ENCODE measurements around the gene CELF2. TPM values are rescaled to one million over a fixed set of nuclear protein-coding genes. Genes with fewer than 3 reads are reported as not detected.

CELF2 gene
- total RNA-seq, 1 donor from 2014 or later, result 33.8 TPM

GRCh38 chr10:11017000-11017569 is 587 bp upstream of the CELF2 start:
- no peaks in the 10 kb centered on the region for H3K9me3 Mint-ChIP-seq (ENCODE audit: unreplicated experiment)
- no peak for DNase-seq (ENCODE audit: extremely low spot score, unreplicated experiment)
- no peak for TF ChIP-seq CTCF (IDR thresholded peaks at IDR 0.05)
- H3K27me3 Mint-ChIP-seq (ENCODE audit: unreplicated experiment), result peaks cover 8% of the 10 kb centered on the region
- H3K4me1 Mint-ChIP-seq (ENCODE audit: unreplicated experiment), result peaks cover 13% of the 10 kb centered on the region
- H3K4me3 Mint-ChIP-seq (ENCODE audit: unreplicated experiment), result peak overlapping the region; percentile 70
- H3K36me3 Mint-ChIP-seq (ENCODE audit: unreplicated experiment), result no peaks in the 10 kb centered on the region
- peak overlapping the region; percentile 80 for H3K27ac Mint-ChIP-seq (ENCODE audit: unreplicated experiment)

- Mint-ChIP-seq H3K27ac (ENCODE audit: unreplicated experiment) (peak overlapping the region; percentile 79), H3K4me1 (ENCODE audit: unreplicated experiment) (peaks cover 13% of the 10 kb centered on the region), H3K9me3 (ENCODE audit: unreplicated experiment) (no peaks in the 10 kb centered on the region), H3K27me3 (ENCODE audit: unreplicated experiment) (peaks cover 8% of the 10 kb centered on the region), H3K36me3 (ENCODE audit: unreplicated experiment) (no peaks in the 10 kb centered on the region), H3K4me3 (ENCODE audit: unreplicated experiment) (peak overlapping the region; percentile 72)
- TF ChIP-seq CTCF (IDR thresholded peaks at IDR 0.05), result no peak
- no peak for DNase-seq (ENCODE audit: extremely low spot score, unreplicated experiment)
Observed at GRCh38 chr10:11018432-11018841, 765 bp downstream of the CELF2 start.

GRCh38 chr10:11018855-11019631 is 1.4 kb downstream of the CELF2 start:
- no peaks in the 10 kb centered on the region for H3K36me3 Mint-ChIP-seq (ENCODE audit: unreplicated experiment)
- H3K27me3 Mint-ChIP-seq (ENCODE audit: unreplicated experiment), result peaks cover 6% of the 10 kb centered on the region
- peak overlapping the region; percentile 72 for H3K4me3 Mint-ChIP-seq (ENCODE audit: unreplicated experiment)
- DNase-seq (ENCODE audit: extremely low spot score, unreplicated experiment), result no peak
- H3K4me1 Mint-ChIP-seq (ENCODE audit: unreplicated experiment), result peaks cover 13% of the 10 kb centered on the region
- peak overlapping the region; percentile 79 for H3K27ac Mint-ChIP-seq (ENCODE audit: unreplicated experiment)
- no peaks in the 10 kb centered on the region for H3K9me3 Mint-ChIP-seq (ENCODE audit: unreplicated experiment)
- no peak for TF ChIP-seq CTCF (IDR thresholded peaks at IDR 0.05)

DNA sequence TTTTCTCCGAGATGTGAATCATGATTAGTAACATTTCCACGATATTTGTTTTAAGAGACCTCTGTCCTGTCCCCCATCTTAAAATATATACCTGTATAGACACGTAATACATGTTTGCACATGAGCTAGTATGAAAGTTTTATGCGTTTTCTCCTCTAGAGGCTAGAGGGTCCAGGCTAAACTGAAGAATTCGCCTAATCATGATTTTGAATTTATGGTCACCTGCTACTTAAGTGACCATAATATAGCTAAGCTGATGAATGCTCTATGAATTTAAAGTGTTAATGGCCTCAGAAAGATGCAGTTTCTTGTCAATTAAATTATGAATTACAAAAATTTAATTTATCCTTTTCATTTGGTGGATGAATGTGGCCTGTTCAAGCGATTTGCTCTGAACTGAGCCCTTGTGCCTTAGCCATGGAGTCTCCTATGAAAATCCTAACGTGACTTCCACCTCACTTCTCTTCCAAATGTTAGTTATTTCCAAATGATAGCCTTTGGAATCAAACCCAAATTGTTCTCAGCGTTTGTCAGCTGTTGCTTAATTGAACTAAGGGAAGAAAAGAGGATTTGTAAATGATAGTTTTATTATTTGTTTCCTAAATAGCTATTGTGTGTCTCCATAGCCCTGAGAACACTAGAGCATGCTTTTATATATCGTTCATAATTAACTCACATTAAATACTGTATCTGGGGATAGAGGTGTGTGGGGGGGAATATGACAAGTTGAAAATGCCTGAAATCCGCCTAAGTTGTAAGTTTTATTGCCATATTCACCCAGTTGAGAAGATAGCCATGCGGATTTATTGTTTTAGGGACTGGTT is 2.3 kb downstream of the CELF2 start:
- Mint-ChIP-seq H3K27me3 (ENCODE audit: unreplicated experiment) (peaks cover 6% of the 10 kb centered on the region), H3K9me3 (ENCODE audit: unreplicated experiment) (no peaks in the 10 kb centered on the region)
- no peak for TF ChIP-seq CTCF (IDR thresholded peaks at IDR 0.05)

GRCh38 chr10:11020548-11020942 is 2.9 kb downstream of the CELF2 start:
- Mint-ChIP-seq H3K9me3 (ENCODE audit: unreplicated experiment) (no peaks in the 10 kb centered on the region), H3K27ac (ENCODE audit: unreplicated experiment) (no peak overlapping the region), H3K27me3 (ENCODE audit: unreplicated experiment) (peaks cover 6% of the 10 kb centered on the region), H3K4me3 (ENCODE audit: unreplicated experiment) (no peak overlapping the region), H3K36me3 (ENCODE audit: unreplicated experiment) (no peaks in the 10 kb centered on the region), H3K4me1 (ENCODE audit: unreplicated experiment) (peaks cover 13% of the 10 kb centered on the region)
- TF ChIP-seq CTCF (IDR thresholded peaks at IDR 0.05), result no peak
- DNase-seq (ENCODE audit: extremely low spot score, unreplicated experiment), result no peak

More for the DNA sequence above, 2.3 kb downstream of the CELF2 start:
- Mint-ChIP-seq H3K4me1 (ENCODE audit: unreplicated experiment) (peaks cover 13% of the 10 kb centered on the region), H3K36me3 (ENCODE audit: unreplicated experiment) (no peaks in the 10 kb centered on the region), H3K27ac (ENCODE audit: unreplicated experiment) (no peak overlapping the region), H3K4me3 (ENCODE audit: unreplicated experiment) (peak overlapping the region; percentile 28)
- DNase-seq (ENCODE audit: extremely low spot score, unreplicated experiment), result no peak

Data from osteocyte (in vitro differentiated cells).